Measurements from ENCODE around the gene CTBP2.

- TF ChIP-seq POLR2A (IDR thresholded peaks at IDR 0.05; ENCODE audit: low read depth, low read length): no peak
- TF ChIP-seq JUND (IDR thresholded peaks at IDR 0.05; ENCODE audit: low read depth, low read length): no peak
- TF ChIP-seq, protein P1, sequence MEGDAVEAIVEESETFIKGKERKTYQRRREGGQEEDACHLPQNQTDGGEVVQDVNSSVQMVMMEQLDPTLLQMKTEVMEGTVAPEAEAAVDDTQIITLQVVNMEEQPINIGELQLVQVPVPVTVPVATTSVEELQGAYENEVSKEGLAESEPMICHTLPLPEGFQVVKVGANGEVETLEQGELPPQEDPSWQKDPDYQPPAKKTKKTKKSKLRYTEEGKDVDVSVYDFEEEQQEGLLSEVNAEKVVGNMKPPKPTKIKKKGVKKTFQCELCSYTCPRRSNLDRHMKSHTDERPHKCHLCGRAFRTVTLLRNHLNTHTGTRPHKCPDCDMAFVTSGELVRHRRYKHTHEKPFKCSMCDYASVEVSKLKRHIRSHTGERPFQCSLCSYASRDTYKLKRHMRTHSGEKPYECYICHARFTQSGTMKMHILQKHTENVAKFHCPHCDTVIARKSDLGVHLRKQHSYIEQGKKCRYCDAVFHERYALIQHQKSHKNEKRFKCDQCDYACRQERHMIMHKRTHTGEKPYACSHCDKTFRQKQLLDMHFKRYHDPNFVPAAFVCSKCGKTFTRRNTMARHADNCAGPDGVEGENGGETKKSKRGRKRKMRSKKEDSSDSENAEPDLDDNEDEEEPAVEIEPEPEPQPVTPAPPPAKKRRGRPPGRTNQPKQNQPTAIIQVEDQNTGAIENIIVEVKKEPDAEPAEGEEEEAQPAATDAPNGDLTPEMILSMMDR (IDR thresholded peaks at IDR 0.05 in 2 of 3, conservative IDR thresholded peaks at IDR 0.05 in 1 of 3; ENCODE audit: control insufficient read depth in 2 of 3, extremely low read depth in 1 of 3, insufficient read depth in 1 of 3, low read depth in 3 of 3, low read length in 3 of 3): no peak
- no peak for TF ChIP-seq YY1 (IDR thresholded peaks at IDR 0.05; ENCODE audit: low read depth, low read length)
- TF ChIP-seq IRF3 (IDR thresholded peaks at IDR 0.05): no peak
- no peak for TF ChIP-seq CEBPB (IDR thresholded peaks at IDR 0.05; ENCODE audit: borderline replicate concordance in 1 of 2, low read depth in 2 of 2, low read length in 2 of 2)
- TF ChIP-seq KAT2A (conservative IDR thresholded peaks at IDR 0.05; ENCODE audit: control insufficient read depth, low read depth, low read length): no peak
- TF ChIP-seq POU2F2 (IDR thresholded peaks at IDR 0.05; ENCODE audit: borderline replicate concordance, low read depth, low read length): no peak
These were observed 118.4 kb downstream of the CTBP2 start for GRCh38 chr10:125041856-125042506.

Data from GM12878 (cell line).